Spleen (tissue), 7 donors: ENCODE results near the gene DCXR.

ENCODE experiments used
- POLR2A ChIP-seq, 3 donors: fragments of 450-650 bp; IDR thresholded peaks; one replicate each; pipeline ENCODE4 v1.5.1; 2017; ENCODE audit warnings: antibody characterized with exemption in 3 of 3, mild to moderate bottlenecking in 1 of 3
- TF ChIP-seq, protein P1 (sequence below), 11 experiments: fragments of 200-600 bp in 7 of 11; fragments of 450-650 bp in 4 of 11; sonication (generic) in 4 of 11; IDR thresholded peaks in 8 of 11; conservative IDR thresholded peaks in 3 of 11; 1 replicate in 7 of 11; 2 replicates in 4 of 11; pipeline versions ENCODE4 v1.4.0 to v1.8.0; 2016 to 2021; ENCODE audit warnings: antibody characterized with exemption in 11 of 11, inconsistent platforms in 4 of 11, mild to moderate bottlenecking in 1 of 11
- donor health status: DM: no; HTN: no; CAD: no; lungs with moderate emphysema.
- donor health status: DM: no; HTN: no; CAD: no.
- donor health status: DM: no; HTN: no; CAD: no.

GRCh38 chr17:82055965-82056728 is 18.6 kb upstream of the DCXR start:
- TF ChIP-seq, protein P1, sequence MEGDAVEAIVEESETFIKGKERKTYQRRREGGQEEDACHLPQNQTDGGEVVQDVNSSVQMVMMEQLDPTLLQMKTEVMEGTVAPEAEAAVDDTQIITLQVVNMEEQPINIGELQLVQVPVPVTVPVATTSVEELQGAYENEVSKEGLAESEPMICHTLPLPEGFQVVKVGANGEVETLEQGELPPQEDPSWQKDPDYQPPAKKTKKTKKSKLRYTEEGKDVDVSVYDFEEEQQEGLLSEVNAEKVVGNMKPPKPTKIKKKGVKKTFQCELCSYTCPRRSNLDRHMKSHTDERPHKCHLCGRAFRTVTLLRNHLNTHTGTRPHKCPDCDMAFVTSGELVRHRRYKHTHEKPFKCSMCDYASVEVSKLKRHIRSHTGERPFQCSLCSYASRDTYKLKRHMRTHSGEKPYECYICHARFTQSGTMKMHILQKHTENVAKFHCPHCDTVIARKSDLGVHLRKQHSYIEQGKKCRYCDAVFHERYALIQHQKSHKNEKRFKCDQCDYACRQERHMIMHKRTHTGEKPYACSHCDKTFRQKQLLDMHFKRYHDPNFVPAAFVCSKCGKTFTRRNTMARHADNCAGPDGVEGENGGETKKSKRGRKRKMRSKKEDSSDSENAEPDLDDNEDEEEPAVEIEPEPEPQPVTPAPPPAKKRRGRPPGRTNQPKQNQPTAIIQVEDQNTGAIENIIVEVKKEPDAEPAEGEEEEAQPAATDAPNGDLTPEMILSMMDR (IDR thresholded peaks at IDR 0.05 in 8 of 11, conservative IDR thresholded peaks at IDR 0.05 in 3 of 11) = no peak
- TF ChIP-seq POLR2A (IDR thresholded peaks at IDR 0.05) = no peak
